ENCODE measurements around the gene ATP8B2.

DNA sequence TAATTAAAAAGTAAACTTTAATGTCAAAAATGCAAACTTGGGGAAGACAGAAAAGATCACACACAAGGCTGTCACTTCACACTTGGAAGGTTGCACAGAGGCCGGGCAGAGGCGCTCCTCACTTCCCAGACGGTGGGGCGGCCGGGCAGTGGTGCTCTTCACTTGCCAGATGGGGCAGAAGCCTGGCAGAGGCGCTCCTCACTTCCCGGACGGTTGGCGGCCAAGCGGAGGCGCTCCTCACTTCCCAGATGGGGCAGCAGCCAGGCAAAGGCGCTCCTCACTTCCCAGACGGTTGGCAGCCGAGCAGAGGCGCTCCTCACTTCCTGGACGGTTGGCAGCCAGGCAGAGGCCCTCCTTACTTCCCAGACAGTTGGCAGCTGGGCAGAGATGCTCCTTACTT is 54.0 kb downstream of the ATP8B2 start:
- TF ChIP-seq, protein P1, sequence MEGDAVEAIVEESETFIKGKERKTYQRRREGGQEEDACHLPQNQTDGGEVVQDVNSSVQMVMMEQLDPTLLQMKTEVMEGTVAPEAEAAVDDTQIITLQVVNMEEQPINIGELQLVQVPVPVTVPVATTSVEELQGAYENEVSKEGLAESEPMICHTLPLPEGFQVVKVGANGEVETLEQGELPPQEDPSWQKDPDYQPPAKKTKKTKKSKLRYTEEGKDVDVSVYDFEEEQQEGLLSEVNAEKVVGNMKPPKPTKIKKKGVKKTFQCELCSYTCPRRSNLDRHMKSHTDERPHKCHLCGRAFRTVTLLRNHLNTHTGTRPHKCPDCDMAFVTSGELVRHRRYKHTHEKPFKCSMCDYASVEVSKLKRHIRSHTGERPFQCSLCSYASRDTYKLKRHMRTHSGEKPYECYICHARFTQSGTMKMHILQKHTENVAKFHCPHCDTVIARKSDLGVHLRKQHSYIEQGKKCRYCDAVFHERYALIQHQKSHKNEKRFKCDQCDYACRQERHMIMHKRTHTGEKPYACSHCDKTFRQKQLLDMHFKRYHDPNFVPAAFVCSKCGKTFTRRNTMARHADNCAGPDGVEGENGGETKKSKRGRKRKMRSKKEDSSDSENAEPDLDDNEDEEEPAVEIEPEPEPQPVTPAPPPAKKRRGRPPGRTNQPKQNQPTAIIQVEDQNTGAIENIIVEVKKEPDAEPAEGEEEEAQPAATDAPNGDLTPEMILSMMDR (IDR thresholded peaks at IDR 0.05; ENCODE audit: low read depth, low read length, missing input control): no peak
- TF ChIP-seq RAD21 (IDR thresholded peaks at IDR 0.05) (no peak), HNF4A (conservative IDR thresholded peaks at IDR 0.05) (no peak), RXRA (IDR thresholded peaks at IDR 0.05) (no peak)
